Stimulated activated CD4-positive, alpha-beta T cell treated with anti-CD3 and anti-CD28 coated beads, Interleukin-15, amount 100 ng/mL, for 48 hours (primary cell): Measurements from ENCODE around the gene PILRB.
A peak's percentile ranks its signal among the peaks of the same experiment; 100 is the strongest.
"Not testable (repeated sequence)": the region's sequence is repeated elsewhere in the genome, so short reads cannot be mapped to it uniquely, and the experiment has no call there.

Experiments
- DNase-seq, 2 donors: peaks; one replicate each; pipeline ENCODE4 v3.0.0-alpha.2; 2020; ENCODE audit warnings: low read depth in 2 of 2

PILRB gene

GRCh38 chr7:100356416-100357068 is 1.4 kb upstream of the PILRB start:
- no peak for DNase-seq

- DNase-seq, result no peak
Observed at GRCh38 chr7:100357131-100357561, 771 bp upstream of the PILRB start.

DNA sequence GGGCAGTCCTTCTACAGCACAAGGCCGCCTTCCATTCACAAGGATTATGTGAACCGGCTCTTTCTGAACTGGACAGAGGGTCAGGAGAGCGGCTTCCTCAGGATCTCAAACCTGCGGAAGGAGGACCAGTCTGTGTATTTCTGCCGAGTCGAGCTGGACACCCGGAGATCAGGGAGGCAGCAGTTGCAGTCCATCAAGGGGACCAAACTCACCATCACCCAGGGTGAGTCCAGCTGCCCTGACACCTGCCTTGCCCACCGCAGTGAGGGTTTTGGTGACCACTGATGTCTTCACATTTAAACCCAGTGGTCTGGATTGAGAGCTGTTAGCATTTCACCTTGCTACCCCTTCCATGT is 918 bp downstream of the PILRB start:
- no peak for DNase-seq

GRCh38 chr7:100360135-100360854 is 2.4 kb downstream of the PILRB start:
- DNase-seq, result no peak

DNA sequence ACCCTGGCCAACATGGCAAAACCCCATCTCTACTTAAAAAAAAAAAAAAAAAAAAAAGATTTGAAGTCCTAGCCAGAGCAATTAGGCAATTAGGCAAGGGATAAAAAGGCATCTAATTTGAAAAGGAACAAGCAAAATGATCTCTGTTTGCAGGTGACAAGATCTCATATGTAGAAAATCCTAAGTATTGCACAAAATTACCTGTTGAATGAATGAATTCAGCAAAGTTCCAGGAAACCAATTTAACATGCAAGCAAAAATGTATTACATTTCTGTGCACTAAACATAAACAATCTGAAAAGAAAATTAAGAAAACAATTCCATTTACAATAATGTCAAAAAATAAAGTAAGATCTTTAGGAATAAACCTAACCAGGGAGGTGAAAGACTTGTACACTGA is 5.2 kb downstream of the PILRB start:
- DNase-seq, result no peak

DNA sequence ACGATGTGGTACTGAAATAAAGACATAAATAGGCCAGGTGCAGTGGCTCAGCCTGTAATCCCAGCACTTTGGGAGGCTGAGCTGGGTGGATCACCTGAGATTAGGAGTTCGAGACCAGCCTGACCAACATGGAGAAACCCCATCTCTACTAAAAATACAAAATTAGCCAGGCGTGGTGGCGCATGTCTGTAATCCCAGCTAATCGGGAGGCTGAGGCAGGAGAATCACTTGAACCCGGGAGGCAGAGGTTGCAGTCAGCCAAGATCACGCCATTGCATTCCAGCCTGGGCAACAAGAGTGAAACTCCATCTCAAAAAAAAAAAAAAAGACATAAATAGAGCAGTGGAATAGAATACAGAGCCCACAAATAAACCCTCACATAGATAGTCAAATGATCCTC is 5.9 kb downstream of the PILRB start:
- not testable (repeated sequence) for DNase-seq

DNA sequence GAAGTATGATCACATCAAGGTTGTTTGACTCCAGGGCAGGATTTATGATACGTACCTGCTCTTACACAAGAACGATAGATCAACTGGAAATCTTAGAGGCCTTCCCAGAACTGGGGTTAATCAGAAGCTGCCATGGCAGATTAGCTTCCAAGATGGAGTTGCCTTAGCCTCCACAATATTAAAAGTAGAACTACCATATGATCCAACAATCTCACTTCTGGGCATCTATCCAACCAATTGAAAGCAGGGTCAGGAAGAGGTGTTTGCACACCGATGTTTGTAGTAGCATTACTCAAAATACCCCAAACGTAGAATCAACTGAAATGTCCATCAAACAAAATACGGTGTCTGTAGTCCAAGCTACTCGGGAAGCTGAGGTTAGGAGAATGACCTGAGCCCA is 6.6 kb downstream of the PILRB start:
- no peak for DNase-seq

GRCh38 chr7:100365998-100366367 is 8.1 kb downstream of the PILRB start:
- not testable (repeated sequence) for DNase-seq

DNA sequence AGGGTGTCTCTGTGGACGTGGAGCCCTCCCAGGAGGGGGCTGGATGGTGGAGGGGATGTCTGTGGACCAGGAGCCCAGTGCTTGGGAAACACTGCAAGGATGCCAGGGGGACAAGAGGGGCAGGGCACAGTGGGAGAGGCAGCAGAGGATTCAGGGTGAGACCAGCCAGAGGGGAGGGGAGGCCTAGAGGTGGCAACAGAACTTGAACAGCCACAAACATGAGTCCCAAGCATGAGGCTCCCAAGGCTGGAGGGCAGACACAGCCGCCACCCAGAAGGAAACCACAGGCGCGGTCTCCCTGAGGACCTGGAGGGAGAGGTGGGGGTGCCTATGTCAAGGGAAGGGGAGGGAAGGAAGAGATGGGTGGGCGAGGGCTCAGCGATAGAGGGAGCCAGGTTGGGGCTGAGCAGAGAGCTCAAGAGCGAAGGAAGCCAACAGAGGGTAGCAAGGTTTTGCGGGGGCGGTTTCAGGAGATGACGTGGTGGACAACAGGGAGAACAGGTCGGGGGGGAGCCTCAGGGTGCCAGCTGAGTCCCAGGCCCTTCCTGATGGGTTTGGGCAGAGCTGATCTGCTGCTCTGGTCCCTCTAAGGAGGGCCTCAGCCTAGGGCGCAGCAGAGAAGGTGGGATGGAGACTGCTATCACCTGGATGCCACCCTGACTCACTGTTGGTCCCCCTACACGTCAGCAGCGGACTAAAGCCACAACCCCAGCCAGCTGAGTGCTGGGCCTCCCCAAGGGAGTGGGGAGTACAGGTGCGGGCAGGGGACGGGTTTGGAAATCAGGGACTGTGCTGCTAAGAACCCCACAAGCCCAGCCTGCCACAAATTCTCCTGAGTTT is 8.7 kb downstream of the PILRB start:
- DNase-seq, result peak in 1 of 2 donors; percentile 33

DNA sequence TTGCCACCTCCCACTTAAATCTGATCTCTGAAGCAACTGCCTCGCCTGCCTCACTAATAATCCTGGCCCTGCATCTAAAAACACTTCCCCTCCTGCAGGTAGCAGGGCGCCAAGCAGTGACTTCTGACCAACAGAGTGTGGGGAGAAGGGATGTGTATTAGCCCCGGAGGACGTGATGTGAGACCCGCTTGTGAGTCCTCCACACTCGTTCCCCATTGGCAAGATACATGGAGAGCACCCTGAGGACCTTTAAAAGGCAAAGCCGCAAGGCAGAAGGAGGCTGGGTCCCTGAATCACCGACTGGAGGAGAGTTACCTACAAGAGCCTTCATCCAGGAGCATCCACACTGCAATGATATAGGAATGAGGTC is 9.3 kb downstream of the PILRB start:
- DNase-seq, result no peak

DNA sequence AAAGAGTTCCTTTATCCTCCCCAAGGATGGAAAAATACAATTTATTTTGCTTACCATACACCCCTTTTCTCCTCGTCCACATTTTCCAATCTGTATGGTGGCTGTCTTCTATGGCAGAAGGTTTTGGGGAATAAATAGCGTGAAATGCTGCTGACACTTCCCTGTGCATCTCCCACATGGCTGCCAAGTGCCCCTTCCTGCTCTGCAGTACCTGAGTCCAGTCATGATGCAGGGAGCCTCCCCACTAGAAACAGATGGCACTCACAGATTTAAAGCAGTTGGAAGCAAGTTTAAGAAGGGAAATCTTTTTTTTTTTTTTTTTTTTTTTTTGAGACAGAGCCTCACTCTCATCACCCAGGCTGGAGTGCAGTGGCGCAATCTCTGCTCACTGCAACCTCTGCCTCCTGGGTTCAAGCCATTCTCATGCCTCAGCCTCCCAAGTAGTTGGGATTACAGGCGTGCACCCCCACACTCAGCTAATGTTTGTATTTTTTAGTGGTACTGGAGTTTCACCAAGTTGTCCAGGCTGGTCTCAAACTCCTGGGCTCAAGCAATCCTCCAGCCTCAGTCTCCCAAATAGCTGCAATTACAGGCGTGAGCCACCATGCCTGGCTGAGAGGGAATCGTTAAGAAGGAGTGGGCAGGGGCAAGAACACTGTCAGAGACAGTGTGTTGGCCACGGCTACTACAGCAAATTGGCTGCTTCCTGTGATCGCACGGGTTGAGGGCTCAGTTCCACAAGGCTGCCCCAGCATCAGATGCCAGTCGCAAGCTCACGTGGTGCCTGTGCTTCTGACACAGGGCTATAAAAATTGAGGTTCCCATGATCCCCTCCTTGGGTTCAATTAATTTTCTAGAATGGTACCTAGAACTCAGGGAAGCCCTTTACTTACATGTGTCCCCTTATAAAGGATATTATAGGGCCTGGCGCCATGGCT is 10.0 kb downstream of the PILRB start:
- DNase-seq, result no peak

DNA sequence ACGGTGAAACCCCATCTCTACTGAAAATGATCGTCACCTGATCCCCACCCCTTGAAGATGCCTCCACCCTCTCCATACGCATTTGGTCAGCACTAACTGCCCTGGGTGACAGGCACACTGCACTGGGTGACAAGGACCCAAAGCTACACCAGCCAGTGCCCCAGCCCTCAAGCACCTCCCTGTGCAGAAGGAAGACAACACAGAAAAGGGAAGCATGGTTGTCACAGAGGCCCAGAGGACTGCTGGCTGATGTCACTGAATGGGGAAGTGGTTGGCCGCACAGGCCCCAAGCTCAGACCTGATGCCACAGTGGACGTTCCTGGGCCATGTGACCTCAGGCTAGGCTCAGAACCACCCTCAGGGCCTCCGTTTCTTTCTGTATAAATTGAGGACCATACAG is 11.2 kb downstream of the PILRB start:
- DNase-seq, result no peak

DNA sequence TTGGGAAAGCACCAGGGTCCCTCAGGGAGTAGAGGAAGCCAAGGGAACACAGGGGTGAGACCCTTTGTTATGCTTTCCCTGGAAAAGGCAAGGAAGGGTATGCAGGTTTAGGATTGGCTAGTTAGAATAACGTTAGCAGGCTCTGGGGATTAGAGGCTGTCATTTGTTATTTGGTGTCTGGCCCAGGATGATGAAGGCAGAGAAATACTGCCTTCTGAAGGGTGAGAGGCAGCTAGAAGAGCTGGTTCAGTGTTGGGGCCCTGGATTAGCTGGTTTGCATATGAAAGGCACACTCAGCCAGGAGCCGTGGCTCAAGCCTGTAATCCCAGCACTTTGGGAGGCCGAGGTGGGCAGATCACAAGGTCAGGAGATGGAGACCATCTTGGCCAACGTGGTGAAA is 12.4 kb downstream of the PILRB start:
- no peak for DNase-seq

GRCh38 chr7:100370746-100371145 is 12.8 kb downstream of the PILRB start:
- no peak for DNase-seq

DNA sequence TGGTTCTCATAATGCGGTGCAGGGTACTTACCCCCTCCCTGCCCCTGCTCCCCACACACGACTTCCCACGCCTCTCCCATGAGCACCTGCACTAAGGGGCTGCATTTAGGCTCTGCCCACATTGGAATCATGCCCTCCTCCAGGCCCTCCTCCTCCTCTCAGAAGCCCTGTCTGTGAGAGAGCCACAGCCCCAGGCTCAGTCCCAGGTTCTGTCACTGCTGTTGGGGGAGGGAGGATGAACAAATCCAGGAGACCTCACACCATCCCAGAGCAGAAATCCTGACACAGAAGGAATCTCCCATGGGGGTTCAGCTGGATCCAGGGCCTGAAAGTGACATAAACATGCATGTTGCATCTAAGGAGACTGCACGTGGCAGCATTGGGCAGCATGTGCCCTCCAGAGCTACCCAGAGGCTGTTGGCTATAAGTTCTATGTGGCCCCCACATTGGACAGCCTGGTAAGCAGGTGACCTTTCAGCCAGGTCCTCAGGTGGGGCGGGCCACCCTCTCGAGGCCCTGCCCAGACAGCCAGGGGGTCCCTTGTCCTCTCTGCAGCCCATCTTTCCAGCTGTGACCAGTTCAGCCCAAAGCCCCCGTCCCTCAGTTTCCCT is 13.7 kb downstream of the PILRB start:
- no peak for DNase-seq

DNA sequence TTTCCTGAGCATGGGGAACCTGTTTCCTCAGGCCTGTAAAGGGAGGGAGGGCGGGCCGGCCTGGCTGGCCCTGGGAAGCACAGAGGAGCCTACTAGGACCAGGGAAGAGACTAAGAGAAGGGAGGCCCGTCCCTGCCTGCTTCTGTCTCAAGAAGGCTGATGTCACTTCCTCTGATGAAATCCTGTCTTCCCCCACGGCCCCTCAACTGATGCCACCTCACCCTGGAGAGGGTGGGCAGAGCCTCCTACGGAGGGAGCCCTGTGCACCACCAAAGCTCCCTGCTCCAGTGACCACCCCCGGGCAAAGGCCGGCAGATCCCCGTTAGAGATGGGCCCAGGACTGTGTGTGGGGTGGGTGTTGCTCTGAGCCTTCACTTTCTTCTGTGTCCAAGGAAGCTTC is 14.3 kb downstream of the PILRB start:
- DNase-seq, result no peak

GRCh38 chr7:100372694-100373093 is 14.8 kb downstream of the PILRB start:
- DNase-seq, result no peak

- no peak for DNase-seq
Observed at GRCh38 chr7:100373261-100373831, 15.4 kb downstream of the PILRB start, which contains the start of gene PILRA. Gene PILRA, plus strand, starts transcription at chr7:100373487. Its CDS starts 170 bp downstream, at chr7:100373657.

- not testable (repeated sequence) for DNase-seq
Observed at GRCh38 chr7:100373870-100374598, 16.1 kb downstream of the PILRB start.

DNA sequence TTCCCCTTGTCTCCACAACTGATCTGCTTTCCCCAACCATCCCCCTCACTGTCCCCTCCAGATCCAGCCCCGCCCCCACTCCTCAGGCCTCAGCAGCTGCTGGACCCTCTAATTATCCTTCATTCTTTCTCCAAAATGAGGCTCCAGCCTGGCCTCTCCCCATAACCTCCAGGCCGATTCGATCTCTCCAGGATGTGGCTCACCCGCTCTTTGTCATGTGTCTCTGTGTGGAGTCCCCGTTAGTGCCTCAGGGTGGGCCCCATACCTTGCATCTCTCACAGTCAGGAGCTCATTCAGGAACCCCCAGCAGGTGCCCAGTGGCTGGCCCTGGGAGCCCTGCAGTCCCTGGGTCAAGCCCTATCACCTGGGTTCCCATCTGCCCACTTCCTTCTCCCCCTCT is 16.7 kb downstream of the PILRB start:
- no peak for DNase-seq
